ENCODE measurements around the gene ILDR1.

- no peak for TF ChIP-seq POLR2AphosphoS5 (IDR thresholded peaks at IDR 0.05; ENCODE audit: borderline replicate concordance, low read depth, low read length)
- TF ChIP-seq EZH2 (IDR thresholded peaks at IDR 0.05) = no peak
- TF ChIP-seq FOXP2 (optimal IDR thresholded peaks at IDR 0.05; ENCODE audit: control extremely low read depth, extremely low read length, insufficient read depth) = no peak
Measured at GRCh38 chr3:121980450-121980796, 41.6 kb downstream of the ILDR1 start.

Measured in SK-N-MC (cell line).